Lower leg skin (tissue), 4 donors: Measurements from ENCODE around the gene CFAP221. TPM values are rescaled to one million over a fixed set of nuclear protein-coding genes. Genes with fewer than 3 reads are reported as not detected.
A peak's percentile ranks its signal among the peaks of the same experiment; 100 is the strongest.

Experiments
- DNase-seq, 2 donors: peaks; one replicate each; pipeline ENCODE4 v3.0.0-alpha.2; 2019; ENCODE audit warnings: low spot score in 2 of 2
- H3K4me3 ChIP-seq: fragments of 200-600 bp; sonication (generic); 2 replicates; pipeline ENCODE4 v1.5.1; 2017; ENCODE audit warnings: mild to moderate bottlenecking, low read depth; ENCODE audit not compliant: poor library complexity, severe bottlenecking
- CTCF ChIP-seq, 3 donors: fragments of 450-650 bp; IDR thresholded peaks; one replicate each; pipeline ENCODE4 v1.5.1; 2016; ENCODE audit warnings: antibody characterized with exemption in 3 of 3, mild to moderate bottlenecking in 3 of 3, moderate library complexity in 2 of 3
- POLR2A ChIP-seq, 2 donors: fragments of 450-650 bp; IDR thresholded peaks; one replicate each; pipeline ENCODE4 v1.6.1; 2016 to 2017; ENCODE audit warnings: antibody characterized with exemption in 2 of 2, mild to moderate bottlenecking in 1 of 2, moderate library complexity in 1 of 2
- WGBS, 2 donors: methylation state at CpG; one replicate each; pipeline ENCODE4 v1.1.5; 2018; 5-methylcytosine and 5-hydroxymethylcytosine counted together
- intact Hi-C: fragments of 100-400 bp; cut with DNase I; formaldehyde crosslinking; loops from one replicate; pipeline ENCODE4 v1.15.0; 2023; ENCODE audit warnings: low total_unique reads
- total RNA-seq, 4 donors: library from RNA; depleted of rRNA; stranded (reverse); fragments of >200 nt; gene quantifications; one replicate each; pipeline ENCODE4 v1.1.0, GENCODE V29; 2016

Gene CFAP221
- total RNA-seq, 4 donors from 2014 or later, result not detected

GRCh38 chr2:119671016-119671415 is 126.8 kb downstream of the CFAP221 start:
- 61 to 69% methylated on average over 2 of the region's 2 CpGs for WGBS, 2 donors
- intact Hi-C loops, result no loop called here
- no peak for DNase-seq
- TF ChIP-seq POLR2A (IDR thresholded peaks at IDR 0.05) (no peak), CTCF (IDR thresholded peaks at IDR 0.05) (no peak)
- H3K4me3 ChIP-seq, result no peak overlapping the region

- intact Hi-C loops, result no loop called here
- WGBS, 2 donors, result 71 to 74% methylated on average over 6 of the region's 6 CpGs
- H3K4me3 ChIP-seq, result no peak overlapping the region
- no peak for DNase-seq
- TF ChIP-seq CTCF (IDR thresholded peaks at IDR 0.05) (no peak), POLR2A (IDR thresholded peaks at IDR 0.05) (no peak)
These were observed 127.5 kb downstream of the CFAP221 start for GRCh38 chr2:119671752-119672151.

- TF ChIP-seq CTCF (IDR thresholded peaks at IDR 0.05) (no peak), POLR2A (IDR thresholded peaks at IDR 0.05) (no peak)
- H3K4me3 ChIP-seq, result no peak overlapping the region
- intact Hi-C loops, result no loop called here
- DNase-seq, result no peak
- 96 to 99% methylated on average over 5 of the region's 5 CpGs for WGBS, 2 donors
These were observed 128.1 kb downstream of the CFAP221 start for GRCh38 chr2:119672161-119672862.

GRCh38 chr2:119673796-119674195 is 129.5 kb downstream of the CFAP221 start:
- intact Hi-C loops, result no loop called here
- WGBS, 2 donors, result 91 to 96% methylated on average over 2 of the region's 2 CpGs
- DNase-seq, result peak in 1 of 2 donors; percentile 53
- H3K4me3 ChIP-seq, result no peak overlapping the region
- TF ChIP-seq CTCF (IDR thresholded peaks at IDR 0.05), result no peak
- TF ChIP-seq POLR2A (IDR thresholded peaks at IDR 0.05), result no peak

- intact Hi-C loops, result no loop called here
- WGBS, 2 donors, result 68 to 83% methylated on average over 10 of the region's 10 CpGs
- peak in 1 of 2 donors; percentile 56 for DNase-seq
- TF ChIP-seq POLR2A (IDR thresholded peaks at IDR 0.05), result no peak
- TF ChIP-seq CTCF (IDR thresholded peaks at IDR 0.05), result no peak
- H3K4me3 ChIP-seq, result no peak overlapping the region
These were observed 130.7 kb downstream of the CFAP221 start for GRCh38 chr2:119674711-119675500.
